GM18505 (cell line): ENCODE data around the gene MEOX1.

Experiments used
- ATAC-seq: cut with Tn5 transposase; IDR thresholded peaks from one replicate; pipeline ENCODE4 v1.9.1; 2021; ENCODE audit not compliant: unreplicated experiment
- POLR2A ChIP-seq: IDR thresholded peaks from 4 replicates; pipeline ENCODE4 v1.6.1; 2011; ENCODE audit warnings: borderline replicate concordance; ENCODE audit not compliant: insufficient read depth, insufficient read length; ENCODE audit errors: extremely low read depth

Gene MEOX1

GRCh38 chr17:43659823-43660617 is 1.7 kb downstream of the MEOX1 start:
- ATAC-seq: no peak
- TF ChIP-seq POLR2A: no peak

GRCh38 chr17:43658900-43659299 is 2.8 kb downstream of the MEOX1 start:
- TF ChIP-seq POLR2A: no peak
- no peak for ATAC-seq

- no peak for TF ChIP-seq POLR2A
Observed at GRCh38 chr17:43655693-43656255, 5.9 kb downstream of the MEOX1 start.

DNA sequence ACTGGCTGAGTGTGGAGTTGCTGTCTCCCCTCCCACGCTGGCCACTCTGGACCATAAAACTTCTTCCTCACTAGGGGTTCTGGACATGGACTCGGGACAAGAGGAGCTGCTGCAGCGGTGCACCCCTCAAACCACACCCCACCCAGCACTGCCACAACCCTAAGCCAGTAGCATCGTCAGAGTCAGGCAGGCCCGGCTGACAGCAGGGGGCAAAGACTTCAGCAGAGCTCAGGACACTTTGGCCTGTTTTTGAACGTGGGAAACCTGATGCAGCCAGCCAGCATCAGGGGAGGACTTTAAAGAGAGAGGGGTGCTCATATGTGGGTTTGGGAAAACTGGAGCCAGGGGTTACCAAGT is 9.6 kb downstream of the MEOX1 start:
- no peak for ATAC-seq
- no peak for TF ChIP-seq POLR2A

More at GRCh38 chr17:43655693-43656255, 5.9 kb downstream of the MEOX1 start:
- ATAC-seq: no peak

DNA sequence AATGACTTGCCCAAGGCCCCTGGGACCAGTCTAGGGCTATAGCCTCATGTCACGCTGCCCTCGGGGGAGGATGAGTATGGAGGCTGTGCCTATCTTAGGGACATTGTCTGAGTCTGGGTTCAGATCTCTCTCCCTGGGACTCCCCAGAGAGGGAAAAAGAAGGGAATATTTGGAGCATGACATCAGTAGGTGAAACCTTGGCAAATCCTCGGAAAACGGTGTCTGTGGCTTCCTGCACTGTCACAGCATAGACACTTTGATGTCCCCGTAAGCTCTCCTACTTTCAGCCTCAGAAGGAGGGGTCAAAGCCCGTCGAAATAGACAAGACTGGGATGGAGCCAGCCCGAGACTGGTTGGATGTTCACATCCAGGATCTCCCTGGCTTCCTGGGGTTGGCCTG is 11.3 kb downstream of the MEOX1 start:
- no peak for ATAC-seq
- TF ChIP-seq POLR2A: no peak

DNA sequence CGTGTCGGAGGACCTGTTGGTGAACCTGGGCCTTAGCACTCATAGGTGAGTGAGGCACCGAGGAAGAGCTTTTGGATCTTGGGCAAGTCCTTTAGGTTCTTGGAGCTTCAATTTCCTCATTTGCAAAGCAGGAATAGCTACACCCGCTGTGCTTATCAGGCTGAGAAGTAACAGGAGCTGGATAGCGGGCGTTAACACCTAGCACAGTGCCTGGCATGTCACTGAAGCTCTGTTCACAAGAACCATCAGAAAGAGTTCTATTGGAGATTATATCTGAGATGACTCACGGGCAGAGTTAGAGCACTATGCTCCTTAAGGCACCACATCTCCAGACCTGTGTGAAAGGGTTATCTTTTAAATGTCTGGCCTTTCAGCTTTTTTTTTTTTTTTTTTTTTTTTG is 12.8 kb downstream of the MEOX1 start:
- no peak for ATAC-seq

GRCh38 chr17:43645765-43646481 is 15.8 kb downstream of the MEOX1 start:
- no peak for TF ChIP-seq POLR2A

More for the DNA sequence above, 12.8 kb downstream of the MEOX1 start:
- TF ChIP-seq POLR2A: no peak

DNA sequence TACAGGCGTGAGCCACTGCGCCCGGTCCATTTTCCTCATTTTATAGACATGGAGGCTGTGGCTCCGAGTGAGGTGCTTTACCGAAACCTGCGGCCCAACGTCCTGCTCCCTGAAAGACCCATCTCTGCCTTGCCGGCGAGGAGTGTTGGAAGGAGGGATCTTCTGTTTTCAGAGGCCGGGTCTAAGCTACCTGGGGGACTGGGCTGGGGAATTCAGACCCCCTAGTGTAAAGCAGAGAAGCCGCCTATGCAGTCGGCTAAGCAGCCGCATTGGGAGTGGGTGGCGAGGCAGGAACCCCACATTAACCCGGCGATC is 16.3 kb downstream of the MEOX1 start:
- ATAC-seq: no peak
- no peak for TF ChIP-seq POLR2A

More at GRCh38 chr17:43645765-43646481, 15.8 kb downstream of the MEOX1 start:
- ATAC-seq: no peak

DNA sequence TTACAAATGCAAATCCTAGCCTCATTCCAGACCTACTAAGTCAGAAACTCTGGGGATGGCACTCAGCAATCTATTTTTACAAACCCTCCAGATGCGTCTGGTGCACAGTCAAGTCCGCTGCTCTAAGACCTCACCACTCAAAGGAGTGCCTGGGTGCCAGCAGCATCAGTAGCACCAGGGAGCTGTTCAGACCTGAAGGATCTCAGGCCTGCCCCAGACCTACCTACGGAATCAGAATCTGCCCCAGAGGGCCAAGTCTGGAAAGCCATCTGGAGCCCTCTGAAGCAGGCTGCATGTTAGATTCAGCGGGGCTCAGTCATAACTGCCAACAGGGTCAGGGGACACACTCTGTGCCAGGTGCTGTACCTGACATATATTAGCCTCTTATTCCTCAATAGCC is 17.6 kb downstream of the MEOX1 start:
- no peak for ATAC-seq
- TF ChIP-seq POLR2A: no peak

- no peak for ATAC-seq
- no peak for TF ChIP-seq POLR2A
Observed at GRCh38 chr17:43641416-43641815, 20.3 kb downstream of the MEOX1 start.

GRCh38 chr17:43640491-43641252 is 21.1 kb downstream of the MEOX1 start:
- TF ChIP-seq POLR2A: no peak
- no peak for ATAC-seq

DNA sequence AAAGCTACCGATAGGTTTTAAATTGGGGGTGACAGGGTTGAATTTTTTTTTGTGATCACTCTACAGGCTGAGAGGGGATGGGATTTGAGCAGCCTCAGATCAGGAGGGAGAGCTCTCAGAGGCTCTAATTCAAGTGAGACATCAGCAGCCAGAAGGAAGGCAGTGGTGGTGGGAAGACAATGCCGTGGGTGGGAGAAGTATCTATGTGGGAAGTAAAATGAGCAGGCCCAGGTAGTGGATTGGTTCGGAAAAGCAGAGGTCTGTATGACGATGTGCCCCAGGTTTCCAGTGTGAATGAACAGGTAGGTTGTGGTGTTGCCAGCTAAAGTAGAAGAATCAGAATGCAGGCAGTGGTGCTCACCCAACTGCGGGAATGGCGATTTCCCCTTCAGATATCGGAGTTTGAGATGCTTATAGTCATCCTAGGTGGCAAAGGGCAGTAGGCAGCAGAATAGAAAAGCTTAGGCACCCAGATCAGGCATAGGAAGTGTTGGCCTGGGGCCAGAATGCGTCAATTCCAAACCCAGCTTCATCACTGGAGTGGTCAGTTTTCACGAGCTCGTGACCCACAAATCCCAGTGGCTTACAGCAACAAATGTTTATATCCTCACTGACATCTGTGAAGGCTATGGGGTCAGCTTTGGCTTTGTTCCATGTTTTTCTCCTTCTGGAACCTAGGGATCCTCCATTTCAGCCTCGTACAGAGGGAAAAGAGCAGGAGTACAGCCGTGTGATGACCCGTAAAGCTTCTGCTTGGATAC is 24.0 kb downstream of the MEOX1 start:
- ATAC-seq: no peak
- no peak for TF ChIP-seq POLR2A

DNA sequence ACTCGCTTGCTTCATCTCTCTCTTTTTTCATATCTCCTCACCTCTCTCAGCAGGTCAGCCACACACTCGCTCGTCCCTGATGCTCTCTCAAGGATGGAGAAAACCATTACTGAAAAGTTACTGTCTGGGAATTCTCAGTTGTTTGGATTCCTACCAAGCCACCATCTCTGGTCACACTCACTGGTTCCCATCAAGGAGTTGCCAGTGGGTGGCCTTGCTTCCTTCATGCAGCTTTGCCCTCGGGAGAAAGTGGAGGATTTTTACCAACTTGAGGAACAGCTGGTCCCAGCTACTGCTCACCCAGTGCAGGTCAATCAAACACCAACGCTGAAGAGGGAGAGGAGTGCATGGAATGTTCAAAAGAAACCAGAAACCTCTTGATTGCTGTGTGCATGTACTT is 25.3 kb downstream of the MEOX1 start:
- ATAC-seq: no peak
- TF ChIP-seq POLR2A: no peak
